GM08714 (cell line): ENCODE data around the gene PHAF1.

Experiments used
- H3K4me3 ChIP-seq: fragments of 200-500 bp; sonication (Bioruptor generic); 2 replicates; pipeline ENCODE4 v1.5.1; 2014; ENCODE audit warnings: mild to moderate bottlenecking, low read length, inconsistent platforms
- ZNF274 ChIP-seq: IDR thresholded peaks from 2 replicates; pipeline ENCODE4 v1.6.1; 2012; ENCODE audit warnings: mild to moderate bottlenecking, low read depth, low read length

The PHAF1 gene

GRCh38 chr16:67091906-67092566, 17.7 kb upstream of the PHAF1 start:
- TF ChIP-seq ZNF274 = no peak
- H3K4me3 ChIP-seq = no peak overlapping the region

GRCh38 chr16:67093098-67093726, 16.5 kb upstream of the PHAF1 start:
- no peak for TF ChIP-seq ZNF274
- H3K4me3 ChIP-seq = no peak overlapping the region

- no peak overlapping the region for H3K4me3 ChIP-seq
- TF ChIP-seq ZNF274 = no peak
Observed at GRCh38 chr16:67098599-67098998, 11.1 kb upstream of the PHAF1 start.

- no peak for TF ChIP-seq ZNF274
- H3K4me3 ChIP-seq = no peak overlapping the region
Observed at GRCh38 chr16:67100569-67101310, 9.0 kb upstream of the PHAF1 start.

GRCh38 chr16:67101311-67102082, 8.2 kb upstream of the PHAF1 start:
- TF ChIP-seq ZNF274 = no peak
- no peak overlapping the region for H3K4me3 ChIP-seq

GRCh38 chr16:67104061-67104460, 5.7 kb upstream of the PHAF1 start:
- no peak overlapping the region for H3K4me3 ChIP-seq
- TF ChIP-seq ZNF274 = no peak

GRCh38 chr16:67104845-67105244, 4.9 kb upstream of the PHAF1 start:
- H3K4me3 ChIP-seq = no peak overlapping the region
- TF ChIP-seq ZNF274 = no peak

GRCh38 chr16:67105246-67105645, 4.5 kb upstream of the PHAF1 start:
- no peak for TF ChIP-seq ZNF274
- no peak overlapping the region for H3K4me3 ChIP-seq

GRCh38 chr16:67105881-67106280, 3.9 kb upstream of the PHAF1 start:
- TF ChIP-seq ZNF274 = no peak
- H3K4me3 ChIP-seq = no peak overlapping the region

GRCh38 chr16:67108489-67108888, 1.3 kb upstream of the PHAF1 start:
- no peak for TF ChIP-seq ZNF274

GRCh38 chr16:67108931-67109406, 772 bp upstream of the PHAF1 start:
- no peak for TF ChIP-seq ZNF274

More at GRCh38 chr16:67108489-67108888, 1.3 kb upstream of the PHAF1 start:
- H3K4me3 ChIP-seq = no peak overlapping the region

GRCh38 chr16:67111951-67112444, 2.3 kb downstream of the PHAF1 start:
- H3K4me3 ChIP-seq = no peak overlapping the region
- TF ChIP-seq ZNF274 = no peak

More at GRCh38 chr16:67108931-67109406, 772 bp upstream of the PHAF1 start:
- no peak overlapping the region; the same call in 1 of the 2 replicates for H3K4me3 ChIP-seq

GRCh38 chr16:67112591-67113399, 3.1 kb downstream of the PHAF1 start:
- TF ChIP-seq ZNF274 = no peak
- H3K4me3 ChIP-seq = no peak overlapping the region
